ENCODE measurements around the gene MTFMT.
"Not testable (repeated sequence)": the region's sequence is repeated elsewhere in the genome, so short reads cannot be mapped to it uniquely, and the experiment has no call there.

The MTFMT gene

GRCh38 chr15:65028921-65029735 is at the start of gene MTFMT:
MTFMT (minus strand) TSS chr15:65029639; CDS start chr15:65029613, 26 bp downstream.
- no peak within 1 kb of the TSS for H3K27ac ChIP-seq
- no peak for DNase-seq (ENCODE audit: low read depth, low spot score)

GRCh38 chr15:65077981-65078352 is 48.5 kb upstream of the MTFMT start:
- no peaks in the 10 kb centered on the region for H3K36me3 ChIP-seq (ENCODE audit: insufficient read depth, low read length)
- no peak overlapping the region for H3K9ac ChIP-seq (ENCODE audit: insufficient read length)
- no peak for DNase-seq (ENCODE audit: low read depth, low spot score)
- no peak overlapping the region for H3K4me3 ChIP-seq
- TF ChIP-seq EZH2 (IDR thresholded peaks at IDR 0.05) (no peak), FOXP2 (optimal IDR thresholded peaks at IDR 0.05; ENCODE audit: control extremely low read depth, extremely low read length, insufficient read depth) (no peak), POLR2AphosphoS5 (IDR thresholded peaks at IDR 0.05; ENCODE audit: borderline replicate concordance, low read depth, low read length) (no peak)
- H3K9me3 ChIP-seq (ENCODE audit: low read depth, low read length): no peaks in the 10 kb centered on the region
- H3K27ac ChIP-seq: no peak overlapping the region

More at GRCh38 chr15:65028921-65029735, at the start of gene MTFMT:
- peak within 1 kb of the TSS; percentile 97 for H3K4me3 ChIP-seq
- peak within 1 kb of the TSS; percentile 92 for H3K9ac ChIP-seq (ENCODE audit: insufficient read length)
- H3K36me3 ChIP-seq (ENCODE audit: insufficient read depth, low read length): peaks cover 11% of the 10 kb centered on the region
- no peaks in the 10 kb centered on the region for H3K9me3 ChIP-seq (ENCODE audit: low read depth, low read length)
- TF ChIP-seq POLR2AphosphoS5 (IDR thresholded peaks at IDR 0.05; ENCODE audit: borderline replicate concordance, low read depth, low read length) (peak; percentile 99), EZH2 (IDR thresholded peaks at IDR 0.05) (no peak)

GRCh38 chr15:65077291-65077980 is 48.0 kb upstream of the MTFMT start:
- no peak for DNase-seq (ENCODE audit: low read depth, low spot score)
- no peaks in the 10 kb centered on the region for H3K9me3 ChIP-seq (ENCODE audit: low read depth, low read length)
- TF ChIP-seq FOXP2 (optimal IDR thresholded peaks at IDR 0.05; ENCODE audit: control extremely low read depth, extremely low read length, insufficient read depth) (no peak), EZH2 (IDR thresholded peaks at IDR 0.05) (no peak), POLR2AphosphoS5 (IDR thresholded peaks at IDR 0.05; ENCODE audit: borderline replicate concordance, low read depth, low read length) (no peak)
- H3K9ac ChIP-seq (ENCODE audit: insufficient read length): no peak overlapping the region
- H3K4me3 ChIP-seq: no peak overlapping the region
- H3K36me3 ChIP-seq (ENCODE audit: insufficient read depth, low read length): no peaks in the 10 kb centered on the region
- no peak overlapping the region for H3K27ac ChIP-seq

GRCh38 chr15:65076486-65077290 is 47.2 kb upstream of the MTFMT start, which contains the start of gene KBTBD13:
KBTBD13 (plus strand) TSS chr15:65076746; CDS start chr15:65076816, 70 bp downstream.
- Histone ChIP-seq H3K9me3 (ENCODE audit: low read depth, low read length) (no peaks in the 10 kb centered on the region), H3K4me3 (no peak within 1 kb of the TSS), H3K27ac (no peak within 1 kb of the TSS), H3K36me3 (ENCODE audit: insufficient read depth, low read length) (no peaks in the 10 kb centered on the region), H3K9ac (ENCODE audit: insufficient read length) (no peak within 1 kb of the TSS)
- DNase-seq (ENCODE audit: low read depth, low spot score): no peak
- no peak for TF ChIP-seq POLR2AphosphoS5 (IDR thresholded peaks at IDR 0.05; ENCODE audit: borderline replicate concordance, low read depth, low read length)
- no peak for TF ChIP-seq EZH2 (IDR thresholded peaks at IDR 0.05)
- no peak for TF ChIP-seq FOXP2 (optimal IDR thresholded peaks at IDR 0.05; ENCODE audit: control extremely low read depth, extremely low read length, insufficient read depth)

- DNase-seq (ENCODE audit: low read depth, low spot score); H3K27ac ChIP-seq; H3K9ac ChIP-seq (ENCODE audit: insufficient read length); H3K36me3 ChIP-seq (ENCODE audit: insufficient read depth, low read length); H3K4me3 ChIP-seq; H3K9me3 ChIP-seq (ENCODE audit: low read depth, low read length): not testable (repeated sequence)
Measured at GRCh38 chr15:65075607-65076395, 46.4 kb upstream of the MTFMT start.

- H3K4me3 ChIP-seq; DNase-seq (ENCODE audit: low read depth, low spot score); H3K36me3 ChIP-seq (ENCODE audit: insufficient read depth, low read length); H3K9ac ChIP-seq (ENCODE audit: insufficient read length); H3K9me3 ChIP-seq (ENCODE audit: low read depth, low read length); H3K27ac ChIP-seq: not testable (repeated sequence)
Measured at GRCh38 chr15:65074946-65075345, 45.5 kb upstream of the MTFMT start.

GRCh38 chr15:65072617-65073016 is 43.2 kb upstream of the MTFMT start:
- no peak overlapping the region for H3K4me3 ChIP-seq
- H3K36me3 ChIP-seq (ENCODE audit: insufficient read depth, low read length): no peaks in the 10 kb centered on the region
- TF ChIP-seq POLR2AphosphoS5 (IDR thresholded peaks at IDR 0.05; ENCODE audit: borderline replicate concordance, low read depth, low read length) (no peak), EZH2 (IDR thresholded peaks at IDR 0.05) (no peak), FOXP2 (optimal IDR thresholded peaks at IDR 0.05; ENCODE audit: control extremely low read depth, extremely low read length, insufficient read depth) (no peak)
- no peak overlapping the region for H3K27ac ChIP-seq
- DNase-seq (ENCODE audit: low read depth, low spot score): no peak
- H3K9me3 ChIP-seq (ENCODE audit: low read depth, low read length): no peaks in the 10 kb centered on the region
- no peak overlapping the region for H3K9ac ChIP-seq (ENCODE audit: insufficient read length)

GRCh38 chr15:65072027-65072426 is 42.6 kb upstream of the MTFMT start:
- Histone ChIP-seq H3K36me3 (ENCODE audit: insufficient read depth, low read length) (no peaks in the 10 kb centered on the region), H3K9me3 (ENCODE audit: low read depth, low read length) (no peaks in the 10 kb centered on the region), H3K9ac (ENCODE audit: insufficient read length) (no peak overlapping the region), H3K4me3 (no peak overlapping the region), H3K27ac (no peak overlapping the region)
- no peak for TF ChIP-seq FOXP2 (optimal IDR thresholded peaks at IDR 0.05; ENCODE audit: control extremely low read depth, extremely low read length, insufficient read depth)
- no peak for DNase-seq (ENCODE audit: low read depth, low spot score)

Data from SK-N-MC (cell line).